Stomach (tissue), 4 donors: ENCODE measurements around the gene SORCS2.

Experiments
- POLR2A ChIP-seq, 4 donors: fragments of 450-650 bp; IDR thresholded peaks; one replicate each; pipeline ENCODE4 v1.6.1; 2016; ENCODE audit warnings: antibody characterized with exemption in 4 of 4, control low read depth in 2 of 4, mild to moderate bottlenecking in 1 of 4, moderate library complexity in 1 of 4
- POLR2AphosphoS5 ChIP-seq, 3 donors: sonication (generic); formaldehyde crosslinking; IDR thresholded peaks; one replicate each; pipeline ENCODE4 v1.6.1; 2016; ENCODE audit warnings: antibody characterized with exemption in 3 of 3

DNA sequence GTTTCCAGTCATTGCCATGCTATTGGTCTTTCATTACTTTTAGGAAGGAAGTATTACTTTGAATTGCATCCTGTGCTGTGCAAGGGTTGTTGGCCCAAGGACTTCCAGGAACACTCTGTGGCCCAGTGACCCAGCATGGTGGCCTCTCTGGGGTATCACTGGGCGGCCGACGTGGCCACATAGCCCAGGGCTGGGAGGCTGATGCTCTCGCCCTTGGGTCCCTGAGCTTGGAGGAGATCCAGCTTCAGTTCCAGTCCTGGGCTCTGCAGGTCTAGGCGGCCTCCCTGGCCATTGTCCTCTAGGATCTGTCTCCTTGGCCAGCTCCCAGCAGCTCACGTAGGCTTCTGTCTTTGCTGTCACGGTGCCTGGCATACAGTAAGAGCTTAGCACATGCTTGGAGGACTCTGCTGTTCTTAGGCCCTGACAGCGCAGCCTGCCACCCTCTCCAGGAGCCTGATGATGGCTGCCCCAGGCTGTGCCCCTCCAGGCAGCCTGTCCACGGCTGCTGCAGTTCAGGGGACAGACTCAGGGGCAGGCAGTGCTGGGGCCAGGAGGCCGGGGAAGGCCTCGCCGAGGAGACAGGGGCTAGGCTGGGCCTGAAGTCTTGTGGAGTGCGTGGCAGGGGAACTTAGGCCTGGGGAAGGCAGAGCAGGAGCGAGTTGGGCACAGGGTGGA lies 42.2 kb downstream of the SORCS2 start:
- TF ChIP-seq POLR2AphosphoS5 (IDR thresholded peaks at IDR 0.05) = no peak
- no peak for TF ChIP-seq POLR2A (IDR thresholded peaks at IDR 0.05)
